IMR-90 (cell line): Measurements from ENCODE around the gene SLC38A9.

Experiments
- BHLHE40 ChIP-seq: fragments of 150-350 bp; IDR thresholded peaks from 2 replicates; pipeline ENCODE4 v1.6.1; 2016; ENCODE audit warnings: mild to moderate bottlenecking, low read depth, low read length
- CEBPB ChIP-seq: IDR thresholded peaks from 2 replicates; pipeline ENCODE4 v1.6.1; 2012; ENCODE audit warnings: low read depth, low read length, improper control_type of control experiment
- CHD1 ChIP-seq: IDR thresholded peaks from 2 replicates; pipeline ENCODE4 v1.6.1; 2012; ENCODE audit warnings: low read depth, low read length, improper control_type of control experiment
- CTCF ChIP-seq: conservative IDR thresholded peaks from 2 replicates; pipeline ENCODE4 v1.5.1; 2012; ENCODE audit warnings: mild to moderate bottlenecking, low read depth, low read length, improper control_type of control experiment
- ELK1 ChIP-seq: fragments of 150-350 bp; IDR thresholded peaks from 2 replicates; pipeline ENCODE4 v1.6.1; 2016; ENCODE audit warnings: low read depth, mild to moderate bottlenecking, low read length, moderate library complexity, borderline replicate concordance
- MAFK ChIP-seq: IDR thresholded peaks from 2 replicates; pipeline ENCODE4 v1.6.1; 2012; ENCODE audit warnings: low read depth, low read length, improper control_type of control experiment
- MAZ ChIP-seq: IDR thresholded peaks from 2 replicates; pipeline ENCODE4 v1.6.1; 2012; ENCODE audit warnings: low read depth, mild to moderate bottlenecking, low read length, improper control_type of control experiment, moderate library complexity, borderline replicate concordance
- MXI1 ChIP-seq: IDR thresholded peaks from 2 replicates; pipeline ENCODE4 v1.6.1; 2012; ENCODE audit warnings: low read depth, mild to moderate bottlenecking, low read length, moderate library complexity, borderline replicate concordance
- POLR2A ChIP-seq: IDR thresholded peaks from 2 replicates; pipeline ENCODE4 v1.6.1; 2012; ENCODE audit warnings: mild to moderate bottlenecking, low read depth, low read length
- RAD21 ChIP-seq: IDR thresholded peaks from 2 replicates; pipeline ENCODE4 v1.6.1; 2012; ENCODE audit warnings: low read length, improper control_type of control experiment
- RCOR1 ChIP-seq: IDR thresholded peaks from 2 replicates; pipeline ENCODE4 v1.6.1; 2012; ENCODE audit warnings: mild to moderate bottlenecking, low read length, improper control_type of control experiment; ENCODE audit not compliant: insufficient replicate concordance
- RFX5 ChIP-seq: IDR thresholded peaks from 2 replicates; pipeline ENCODE4 v1.8.0; 2012; ENCODE audit warnings: low read depth, mild to moderate bottlenecking, low read length, moderate library complexity
- USF2 ChIP-seq: fragments of 150-350 bp; IDR thresholded peaks from 2 replicates; pipeline ENCODE4 v1.6.1; 2017; ENCODE audit warnings: mild to moderate bottlenecking, antibody characterized with exemption, low read length, low read depth

- TF ChIP-seq CTCF (no peak), RAD21 (no peak), CEBPB (no peak), POLR2A (no peak), USF2 (no peak), BHLHE40 (no peak), MAZ (no peak), RCOR1 (no peak), ELK1 (no peak), CHD1 (no peak), MXI1 (no peak), RFX5 (no peak), MAFK (no peak)
Measured at GRCh38 chr5:55638051-55638450, 74.1 kb downstream of the SLC38A9 start.
